WTC11 (cell line): ENCODE measurements around the gene P3H2.

Source experiments
- CREB1 ChIP-seq: sonication (generic); formaldehyde crosslinking; IDR thresholded peaks from 2 replicates; pipeline ENCODE4 v1.8.0; 2023; ENCODE audit warnings: mild to moderate bottlenecking, missing genetic modification reagents
- TF ChIP-seq, protein P1 (sequence below): fragments of 200-600 bp; IDR thresholded peaks from 2 replicates; pipeline ENCODE4 v1.8.0; 2022; ENCODE audit warnings: antibody characterized with exemption

DNA sequence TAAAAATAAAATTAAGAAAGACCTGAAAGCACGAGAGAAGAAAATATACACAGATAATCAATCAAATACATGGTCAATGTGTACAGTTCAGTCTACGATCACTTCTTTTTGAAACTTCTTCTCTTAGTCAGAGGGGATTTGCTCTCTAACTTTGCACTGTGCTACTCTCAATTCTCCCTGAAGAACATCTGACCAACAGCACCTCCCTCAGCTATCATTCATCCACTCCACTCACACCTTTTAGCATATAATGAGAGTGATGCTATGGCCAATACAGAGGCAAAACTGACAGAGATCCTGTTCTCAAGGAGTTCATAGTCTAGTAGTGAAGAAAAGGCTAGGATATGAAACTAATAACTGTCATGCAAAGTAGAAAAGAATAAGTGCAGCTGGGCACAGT lies 45.9 kb downstream of the P3H2 start:
- no peak for TF ChIP-seq CREB1
- TF ChIP-seq, protein P1, sequence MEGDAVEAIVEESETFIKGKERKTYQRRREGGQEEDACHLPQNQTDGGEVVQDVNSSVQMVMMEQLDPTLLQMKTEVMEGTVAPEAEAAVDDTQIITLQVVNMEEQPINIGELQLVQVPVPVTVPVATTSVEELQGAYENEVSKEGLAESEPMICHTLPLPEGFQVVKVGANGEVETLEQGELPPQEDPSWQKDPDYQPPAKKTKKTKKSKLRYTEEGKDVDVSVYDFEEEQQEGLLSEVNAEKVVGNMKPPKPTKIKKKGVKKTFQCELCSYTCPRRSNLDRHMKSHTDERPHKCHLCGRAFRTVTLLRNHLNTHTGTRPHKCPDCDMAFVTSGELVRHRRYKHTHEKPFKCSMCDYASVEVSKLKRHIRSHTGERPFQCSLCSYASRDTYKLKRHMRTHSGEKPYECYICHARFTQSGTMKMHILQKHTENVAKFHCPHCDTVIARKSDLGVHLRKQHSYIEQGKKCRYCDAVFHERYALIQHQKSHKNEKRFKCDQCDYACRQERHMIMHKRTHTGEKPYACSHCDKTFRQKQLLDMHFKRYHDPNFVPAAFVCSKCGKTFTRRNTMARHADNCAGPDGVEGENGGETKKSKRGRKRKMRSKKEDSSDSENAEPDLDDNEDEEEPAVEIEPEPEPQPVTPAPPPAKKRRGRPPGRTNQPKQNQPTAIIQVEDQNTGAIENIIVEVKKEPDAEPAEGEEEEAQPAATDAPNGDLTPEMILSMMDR: no peak
